HG02763 (cell line): ENCODE results near the gene PARP8.

ENCODE experiments used
- ATAC-seq: cut with Tn5 transposase; IDR thresholded peaks from one replicate; pipeline ENCODE4 v1.9.1; 2021; ENCODE audit warnings: mild to moderate bottlenecking, moderate library complexity; ENCODE audit not compliant: unreplicated experiment

PARP8 gene

GRCh38 chr5:50887889-50888633, 221.6 kb downstream of the PARP8 start:
- ATAC-seq, result no peak

GRCh38 chr5:50888751-50889150, 222.3 kb downstream of the PARP8 start:
- ATAC-seq, result no peak

- no peak for ATAC-seq
Observed at GRCh38 chr5:50889790-50890189, 223.4 kb downstream of the PARP8 start.
